Colon (tissue), 2 donors: ENCODE measurements around the gene PDZD2.
"Not testable (repeated sequence)": the region's sequence is repeated elsewhere in the genome, so short reads cannot be mapped to it uniquely, and the experiment has no call there.

Experiments used
- FAIRE-seq: peaks from 2 replicates; lab custom pipeline; 2012; peaks lifted over from hg19 to GRCh38; lab: Jason Lieb, UNC
- donor health status: control.
- donor health status: control.

Gene PDZD2

GRCh38 chr5:31691408-31691807, 52.5 kb downstream of the PDZD2 start:
- not testable (repeated sequence) for FAIRE-seq

- no peak for FAIRE-seq
Measured at GRCh38 chr5:31692561-31693221, 53.8 kb downstream of the PDZD2 start.

- FAIRE-seq, result no peak
Measured at GRCh38 chr5:31698673-31699072, 59.7 kb downstream of the PDZD2 start.

- no peak for FAIRE-seq
Measured at GRCh38 chr5:31701642-31702299, 62.8 kb downstream of the PDZD2 start.

- FAIRE-seq, result no peak
Measured at GRCh38 chr5:31702712-31703111, 63.8 kb downstream of the PDZD2 start.

- FAIRE-seq, result no peak
Measured at GRCh38 chr5:31703757-31704156, 64.8 kb downstream of the PDZD2 start.

GRCh38 chr5:31706186-31706585, 67.3 kb downstream of the PDZD2 start:
- FAIRE-seq, result no peak

DNA sequence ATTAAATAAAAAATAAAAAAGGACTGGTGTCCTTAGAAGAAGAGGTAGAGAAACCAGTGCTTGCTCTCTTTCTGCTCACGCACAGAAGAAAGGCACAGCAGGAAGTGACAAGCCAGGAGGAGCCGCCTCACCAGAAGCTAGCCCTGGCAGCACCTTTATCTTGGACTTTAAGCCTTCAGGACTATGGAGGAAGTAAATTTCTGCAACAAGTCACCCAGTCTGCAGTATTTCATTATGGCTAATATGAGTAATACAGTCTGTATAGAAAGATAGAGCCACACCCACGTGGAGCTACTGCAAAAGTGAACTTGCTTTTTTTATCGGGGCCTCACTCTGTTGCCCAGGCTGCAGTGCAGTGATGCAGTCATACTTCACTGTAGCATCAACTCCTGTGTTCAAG, 68.4 kb downstream of the PDZD2 start:
- no peak for FAIRE-seq

GRCh38 chr5:31708089-31708488, 69.2 kb downstream of the PDZD2 start:
- FAIRE-seq, result no peak

GRCh38 chr5:31711363-31711762, 72.4 kb downstream of the PDZD2 start:
- no peak for FAIRE-seq

DNA sequence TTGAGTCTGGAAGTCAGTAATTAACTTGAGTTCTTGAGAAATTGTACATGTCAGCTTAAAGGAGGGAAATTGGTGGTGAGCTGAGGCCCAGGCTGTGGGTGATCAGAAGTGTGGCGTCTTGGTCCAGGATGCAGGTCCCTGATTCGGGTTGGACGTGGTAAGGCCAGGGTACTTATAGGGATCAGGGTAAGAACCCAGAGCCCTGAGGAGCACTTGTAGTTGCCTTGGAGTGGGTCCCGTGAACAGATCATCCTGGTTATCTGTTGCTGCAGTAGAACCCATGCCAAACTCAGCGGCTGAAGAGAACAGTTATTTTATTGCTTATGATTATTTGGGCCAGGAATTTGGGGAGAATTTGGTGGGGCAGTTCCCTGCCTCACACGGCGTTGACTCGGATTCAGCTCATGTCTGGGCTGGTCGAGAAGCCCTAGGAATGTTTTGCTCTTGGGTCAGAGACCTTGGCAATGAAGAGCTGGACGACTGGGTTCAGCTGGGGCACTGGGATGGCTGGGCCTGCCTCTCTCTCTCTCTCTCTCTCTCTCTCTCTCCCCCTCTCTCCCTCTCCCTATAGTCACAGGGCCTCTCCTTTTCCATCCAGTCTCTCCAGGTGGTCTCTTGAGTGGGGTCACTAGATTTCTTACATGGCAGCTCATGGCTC, 73.1 kb downstream of the PDZD2 start:
- FAIRE-seq, result no peak

DNA sequence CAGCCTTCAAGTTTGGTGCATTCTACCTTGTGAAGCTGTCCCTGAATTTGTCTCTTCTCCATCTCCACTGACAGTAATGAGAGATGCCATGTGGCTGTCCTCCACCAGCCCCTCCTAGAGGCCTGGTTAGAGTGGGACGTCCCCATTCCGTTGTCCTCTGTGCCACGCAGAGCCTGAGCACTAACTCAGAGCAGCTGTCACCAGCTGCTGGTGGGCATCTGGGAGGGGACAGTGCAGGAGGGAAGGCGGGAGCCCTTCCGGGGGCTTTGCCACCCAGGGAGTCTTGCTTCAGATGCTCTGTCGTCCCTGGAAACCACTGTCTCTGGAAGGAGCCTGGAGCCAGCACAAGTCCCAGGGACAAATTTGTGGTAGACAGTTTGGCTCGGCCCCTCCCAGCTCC, 78.6 kb downstream of the PDZD2 start:
- no peak for FAIRE-seq

GRCh38 chr5:31720004-31720403, 81.1 kb downstream of the PDZD2 start:
- FAIRE-seq, result no peak

GRCh38 chr5:31720811-31721345, 81.9 kb downstream of the PDZD2 start:
- no peak for FAIRE-seq

DNA sequence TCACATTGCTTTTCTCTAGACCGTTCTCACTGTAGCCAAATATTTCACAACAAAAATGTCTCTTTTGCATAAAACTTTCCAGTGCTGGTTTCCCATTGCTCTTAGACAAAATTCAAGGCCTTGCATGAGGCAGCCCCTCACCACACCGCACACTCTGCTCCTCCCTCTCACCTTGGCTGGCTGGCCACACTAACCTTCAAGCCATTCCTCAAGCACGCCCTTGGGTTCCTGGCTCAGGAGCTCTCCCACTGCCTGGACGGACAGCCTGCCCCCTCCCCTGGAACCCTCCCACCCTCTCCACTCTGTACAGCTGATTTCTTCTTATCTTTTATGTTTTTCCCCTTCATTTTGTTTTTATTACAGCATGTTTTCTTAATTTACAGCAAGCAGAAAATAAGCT, 83.2 kb downstream of the PDZD2 start:
- FAIRE-seq, result no peak

DNA sequence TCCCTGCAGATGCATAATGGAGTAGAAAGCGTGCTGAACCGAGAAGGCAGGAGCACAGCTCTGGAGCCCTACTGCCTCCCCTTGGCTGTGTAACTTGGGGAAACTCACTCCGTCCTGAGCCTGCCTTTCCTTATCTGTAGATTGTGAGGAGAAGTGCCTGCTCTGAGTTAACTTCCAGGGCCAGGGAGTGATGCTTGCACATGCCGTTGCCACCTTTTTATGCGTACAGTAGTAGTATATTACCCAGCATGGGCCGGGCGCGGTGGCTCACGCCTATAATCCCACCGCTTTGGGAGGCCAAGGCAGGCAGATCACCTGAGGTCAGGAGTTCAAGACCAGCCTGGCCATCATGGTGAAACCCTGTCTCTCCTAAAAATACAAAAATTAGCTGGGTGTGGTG, 87.1 kb downstream of the PDZD2 start:
- no peak for FAIRE-seq

DNA sequence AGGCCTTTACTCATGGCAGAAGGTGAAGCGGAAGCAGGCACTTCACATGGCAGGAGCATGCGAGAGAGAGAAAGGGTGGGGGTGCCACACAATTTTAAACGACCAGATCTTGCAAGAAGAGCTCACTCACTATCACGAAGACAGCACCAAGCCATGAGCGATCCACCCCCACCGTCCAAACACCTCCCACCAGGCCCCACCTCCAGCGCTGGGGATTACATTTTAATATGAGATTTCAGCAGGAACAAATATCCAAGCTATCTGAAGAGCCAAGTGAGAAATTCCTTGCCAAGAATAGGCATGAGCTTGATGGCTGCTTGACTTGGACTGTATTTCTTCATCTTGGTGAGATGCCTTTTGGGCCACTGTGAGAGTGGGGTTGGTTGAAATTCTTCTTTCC, 88.0 kb downstream of the PDZD2 start:
- no peak for FAIRE-seq

DNA sequence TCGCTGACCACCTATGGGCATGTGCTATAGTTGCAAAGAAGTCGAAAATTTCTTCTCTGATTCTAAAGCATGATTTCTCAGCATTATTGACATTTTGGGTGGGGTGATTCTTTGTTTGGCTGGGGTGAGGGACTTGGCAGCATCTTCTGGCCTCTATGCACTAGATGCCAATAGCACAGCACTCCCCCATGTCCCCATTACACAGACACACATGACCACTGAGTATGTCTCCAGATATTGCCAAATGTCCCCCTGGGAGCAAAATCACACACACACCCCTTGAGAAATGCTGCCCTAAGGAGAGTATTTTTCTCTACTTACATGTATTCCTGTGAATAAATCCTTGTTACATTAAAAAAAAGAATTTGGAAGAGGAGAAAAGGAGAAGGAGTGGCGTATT, 89.1 kb downstream of the PDZD2 start:
- no peak for FAIRE-seq

DNA sequence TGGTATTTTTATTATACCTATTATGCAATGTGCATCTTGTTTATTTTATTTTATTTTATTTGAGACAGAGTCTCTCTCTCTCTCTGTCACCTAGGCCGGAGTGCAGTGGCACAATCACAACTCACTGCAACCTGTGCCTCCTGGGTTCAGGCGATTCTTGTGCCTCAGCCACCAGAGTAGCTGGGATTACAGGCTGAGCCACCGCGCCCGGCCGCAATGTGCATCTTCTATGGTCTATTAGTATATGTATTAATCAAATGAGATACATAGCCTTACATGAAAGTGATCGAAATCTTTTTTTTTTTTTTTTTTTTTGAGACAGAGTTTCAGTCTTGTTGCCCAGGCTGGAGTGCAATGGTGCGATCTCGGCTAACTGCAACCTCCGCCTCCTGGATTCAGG, 89.9 kb downstream of the PDZD2 start:
- FAIRE-seq, result not testable (repeated sequence)

DNA sequence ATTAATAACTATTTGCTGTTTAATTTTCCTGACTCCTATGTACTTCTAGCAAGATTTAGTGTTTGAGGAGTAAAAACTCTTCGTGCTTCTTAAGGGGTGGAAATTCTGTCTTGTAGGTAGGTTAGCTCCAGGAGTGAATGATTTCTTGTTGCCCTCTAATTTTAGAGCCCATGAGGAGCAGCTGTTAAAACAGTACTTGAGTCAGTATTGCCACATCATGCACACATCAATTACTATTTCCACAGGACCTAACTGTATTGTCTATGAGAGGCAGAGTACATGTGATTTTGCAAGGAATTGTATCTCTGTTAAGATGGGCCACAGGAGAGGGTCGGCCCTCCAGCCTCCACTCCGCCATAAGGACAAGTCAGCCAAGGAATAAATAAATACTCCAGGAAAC, 91.2 kb downstream of the PDZD2 start:
- FAIRE-seq, result no peak

GRCh38 chr5:31731016-31731415, 92.1 kb downstream of the PDZD2 start:
- no peak for FAIRE-seq

DNA sequence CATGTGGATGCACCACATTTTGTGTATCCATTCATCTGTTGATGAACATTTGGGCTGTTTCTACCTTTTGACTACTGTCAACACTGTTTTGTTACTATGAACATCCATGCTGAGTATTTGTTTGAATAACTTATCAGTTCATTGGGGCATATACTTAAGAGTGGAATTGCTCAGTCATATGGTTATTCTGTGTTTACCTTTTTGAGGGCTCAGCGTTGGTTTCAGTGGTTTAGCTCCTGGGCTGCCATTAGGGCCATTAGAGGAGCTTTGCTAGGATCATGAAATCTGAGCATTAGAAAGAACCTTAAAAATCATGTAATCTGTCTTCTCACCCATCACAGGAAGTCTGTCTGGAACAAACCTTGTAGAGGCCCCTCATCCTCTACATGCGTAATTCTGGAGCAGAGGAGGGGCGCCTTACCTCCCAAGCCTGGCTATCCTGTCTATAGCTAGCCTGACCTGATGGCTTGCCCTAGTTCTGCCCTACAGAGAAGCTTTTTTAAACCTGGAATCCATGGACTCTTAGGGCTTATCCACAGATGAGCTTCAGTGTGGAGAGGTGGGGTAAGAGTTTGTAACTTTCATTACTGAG, 92.9 kb downstream of the PDZD2 start:
- FAIRE-seq, result no peak

- not testable (repeated sequence) for FAIRE-seq
Measured at GRCh38 chr5:31732821-31733220, 93.9 kb downstream of the PDZD2 start.
